CD4-positive, alpha-beta T cell treated with Interleukin-6 for 4 hours (primary cell): ENCODE data around the gene MRPS18A.
"Not testable (repeated sequence)": the region's sequence is repeated elsewhere in the genome, so short reads cannot be mapped to it uniquely, and the experiment has no call there.

Source experiments
- DNase-seq: peaks from one replicate; pipeline ENCODE4 v3.0.0-alpha.2; 2020; ENCODE audit warnings: mixed read lengths

Gene MRPS18A

DNA sequence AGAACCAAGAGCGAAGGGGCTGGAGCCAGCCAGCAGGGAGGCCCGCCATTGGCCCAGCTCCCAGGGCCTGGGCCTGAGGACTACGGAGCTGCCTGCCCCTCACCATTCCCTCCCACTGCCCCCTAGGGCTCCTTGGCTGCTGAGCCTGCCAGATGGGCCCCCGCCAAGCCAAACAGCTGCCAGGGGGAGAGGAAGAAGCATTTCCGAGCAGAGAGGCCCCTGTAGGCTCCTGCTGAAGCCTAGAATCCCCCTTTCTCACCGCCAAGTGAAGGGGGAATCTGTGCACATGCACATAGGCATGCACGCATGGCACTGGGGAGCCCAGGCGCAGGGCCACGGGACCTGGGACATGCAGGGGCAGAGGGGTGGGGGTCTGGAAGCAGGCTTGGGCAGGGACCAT, 28.5 kb upstream of the MRPS18A start:
- no peak for DNase-seq

GRCh38 chr6:43715056-43715788, 27.6 kb upstream of the MRPS18A start:
- DNase-seq = no peak

GRCh38 chr6:43714311-43715055, 26.9 kb upstream of the MRPS18A start:
- DNase-seq = no peak

DNA sequence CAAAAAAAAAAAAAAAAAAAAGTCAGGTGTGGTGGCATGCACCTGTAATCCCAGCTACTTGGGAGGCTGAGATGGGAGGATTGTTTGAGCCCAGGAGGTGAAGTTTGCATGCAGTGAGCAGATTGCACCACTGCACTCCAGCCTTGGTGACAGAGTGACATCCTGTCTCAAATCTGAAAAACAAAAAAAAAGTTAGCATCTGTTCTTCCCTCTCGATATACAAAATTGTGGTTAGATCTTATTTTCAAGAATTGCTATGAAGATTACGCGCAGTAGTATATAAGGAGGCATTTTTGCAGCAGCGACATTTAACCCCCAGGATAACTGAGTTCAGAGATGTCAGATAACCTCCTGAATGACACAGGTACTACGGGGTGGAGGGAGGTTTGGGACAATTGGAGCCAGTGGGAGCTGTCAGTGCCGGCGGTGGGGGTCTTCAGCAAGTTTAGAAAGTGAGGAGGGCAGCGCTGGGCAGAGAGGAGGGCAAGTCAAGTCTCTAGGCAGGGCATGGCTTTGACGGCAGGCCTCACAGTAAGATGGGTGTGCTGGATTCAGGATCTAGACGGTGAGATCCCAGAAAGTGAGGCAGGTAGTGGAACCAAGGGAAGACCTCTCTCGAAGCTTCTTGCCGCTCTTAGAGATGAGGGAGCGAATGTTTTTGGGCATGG, 26.2 kb upstream of the MRPS18A start:
- DNase-seq = no peak

GRCh38 chr6:43712579-43712978, 25.0 kb upstream of the MRPS18A start:
- no peak for DNase-seq

- no peak for DNase-seq
These were observed 23.0 kb upstream of the MRPS18A start for GRCh38 chr6:43710576-43710975.

- no peak for DNase-seq
These were observed 22.2 kb upstream of the MRPS18A start for GRCh38 chr6:43709654-43710303.

- no peak for DNase-seq
These were observed 21.5 kb upstream of the MRPS18A start for GRCh38 chr6:43708860-43709653.

- DNase-seq = no peak
These were observed 20.2 kb upstream of the MRPS18A start for GRCh38 chr6:43707767-43708166.

DNA sequence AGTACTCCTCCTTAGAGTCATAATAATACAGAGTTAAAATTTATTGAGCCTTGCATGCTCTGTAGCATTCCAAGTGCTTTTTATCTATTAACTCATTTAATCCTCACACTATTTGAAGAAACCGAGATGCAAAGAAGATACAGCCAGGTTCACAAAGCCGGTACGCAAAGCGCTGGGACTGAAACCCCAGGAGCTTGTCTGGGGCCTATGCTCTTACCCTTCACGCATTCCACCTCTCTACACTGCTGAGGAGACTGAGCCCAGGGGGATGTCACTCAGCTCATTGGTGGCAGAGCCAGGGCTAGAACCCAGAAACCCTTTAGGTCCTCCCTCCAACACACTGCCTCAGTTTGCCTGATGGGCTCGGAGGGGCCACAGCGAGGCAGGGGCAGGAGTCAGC, 19.7 kb upstream of the MRPS18A start:
- no peak for DNase-seq

DNA sequence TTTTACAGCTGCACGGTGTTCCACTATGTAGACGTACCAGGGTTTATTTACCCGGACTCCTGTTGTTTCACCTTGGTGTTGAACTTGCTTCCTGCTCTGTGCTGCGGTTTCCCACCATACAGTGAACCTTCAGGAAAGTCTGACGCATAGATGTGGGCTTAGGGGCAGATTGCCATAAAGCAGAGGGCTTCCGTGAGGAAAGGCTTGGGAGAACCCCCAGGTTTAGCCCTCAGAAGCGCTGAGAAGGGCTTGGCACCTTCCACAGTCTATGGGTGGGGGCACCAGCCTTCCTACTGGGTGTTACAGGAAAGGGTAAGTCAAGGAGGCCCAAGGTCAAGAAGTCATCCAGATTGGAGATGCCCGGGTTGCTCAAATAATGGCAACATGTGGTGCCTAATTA, 19.2 kb upstream of the MRPS18A start:
- no peak for DNase-seq

DNA sequence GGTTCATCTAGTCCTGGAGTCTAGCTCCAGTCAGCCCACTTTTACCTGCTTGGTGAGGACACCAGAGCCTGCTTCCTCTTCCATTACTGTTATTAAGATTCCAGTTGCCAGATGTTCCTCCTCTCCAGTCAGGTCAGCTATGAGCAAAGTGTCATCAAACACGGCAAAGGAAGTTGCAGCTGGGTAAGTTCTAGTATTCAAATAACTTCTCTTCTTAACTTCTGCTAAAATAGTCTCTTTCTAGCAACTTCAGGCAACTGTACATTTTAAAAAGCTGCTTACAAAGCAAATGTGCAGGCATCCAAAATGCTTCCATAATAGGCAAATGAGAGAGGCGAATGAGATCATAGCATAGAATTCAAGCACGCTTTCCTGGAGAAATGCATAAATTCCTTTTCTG, 18.4 kb upstream of the MRPS18A start:
- DNase-seq = no peak

DNA sequence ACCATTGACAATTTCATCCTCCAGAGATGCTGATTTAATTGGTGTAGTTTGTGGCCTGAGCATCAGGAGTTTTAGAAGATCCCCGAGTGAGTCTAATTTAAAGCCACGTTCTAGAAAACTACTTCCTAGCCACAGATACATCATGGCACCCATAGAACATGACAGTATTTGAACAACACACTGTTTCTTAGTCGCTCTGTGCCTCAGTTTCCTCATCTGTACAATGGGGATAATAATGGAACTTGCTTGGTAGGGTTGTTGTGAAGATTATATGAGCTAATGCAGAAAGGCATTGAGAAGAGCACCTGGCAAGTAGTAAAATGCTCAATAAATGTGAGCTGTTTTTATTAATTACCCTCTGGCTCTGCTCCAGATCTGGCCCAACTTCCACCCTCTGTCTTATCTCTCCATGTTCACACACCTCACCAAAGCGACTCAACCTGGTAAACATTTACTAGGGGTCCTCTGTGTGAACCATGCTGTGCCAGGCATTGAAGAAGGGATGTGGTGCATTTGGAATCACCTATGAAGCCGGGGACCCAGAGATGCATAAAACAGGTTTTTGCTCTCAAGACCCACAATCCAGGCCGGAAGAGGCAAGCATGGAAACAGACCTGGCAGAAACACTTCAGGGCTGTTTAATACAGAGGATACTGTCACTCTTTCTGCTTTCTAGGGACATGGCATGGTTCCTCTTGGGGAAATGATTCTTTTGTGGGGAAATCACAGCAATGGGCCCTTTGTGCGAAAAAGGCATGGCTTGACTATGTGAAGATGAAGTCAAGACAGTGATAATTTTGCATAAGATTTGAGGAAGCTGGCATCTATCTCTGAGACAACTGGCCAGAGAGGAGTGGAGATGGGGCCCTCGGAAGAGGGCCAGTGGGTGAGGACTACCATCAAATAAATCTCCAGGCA, 16.2 kb upstream of the MRPS18A start:
- no peak for DNase-seq

- DNase-seq = no peak
These were observed 15.2 kb upstream of the MRPS18A start for GRCh38 chr6:43702534-43703440.

DNA sequence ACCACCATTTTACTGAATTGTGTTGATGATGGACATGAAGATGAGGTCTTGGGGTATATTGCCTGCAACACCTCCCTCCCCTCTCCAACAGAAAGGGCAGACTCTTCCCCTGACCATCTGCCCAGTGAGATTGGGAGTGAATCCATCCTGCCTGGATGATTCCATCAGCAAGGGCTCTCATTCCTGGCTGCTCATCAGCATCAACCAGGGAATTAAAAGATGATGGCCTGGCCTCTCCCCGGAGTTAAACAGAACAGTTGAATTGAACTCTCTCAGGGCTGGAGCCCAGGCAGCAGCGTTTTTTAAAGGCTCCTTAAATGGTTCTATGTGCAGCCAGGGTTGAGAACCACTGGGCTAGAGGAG, 14.6 kb upstream of the MRPS18A start:
- DNase-seq = no peak

DNA sequence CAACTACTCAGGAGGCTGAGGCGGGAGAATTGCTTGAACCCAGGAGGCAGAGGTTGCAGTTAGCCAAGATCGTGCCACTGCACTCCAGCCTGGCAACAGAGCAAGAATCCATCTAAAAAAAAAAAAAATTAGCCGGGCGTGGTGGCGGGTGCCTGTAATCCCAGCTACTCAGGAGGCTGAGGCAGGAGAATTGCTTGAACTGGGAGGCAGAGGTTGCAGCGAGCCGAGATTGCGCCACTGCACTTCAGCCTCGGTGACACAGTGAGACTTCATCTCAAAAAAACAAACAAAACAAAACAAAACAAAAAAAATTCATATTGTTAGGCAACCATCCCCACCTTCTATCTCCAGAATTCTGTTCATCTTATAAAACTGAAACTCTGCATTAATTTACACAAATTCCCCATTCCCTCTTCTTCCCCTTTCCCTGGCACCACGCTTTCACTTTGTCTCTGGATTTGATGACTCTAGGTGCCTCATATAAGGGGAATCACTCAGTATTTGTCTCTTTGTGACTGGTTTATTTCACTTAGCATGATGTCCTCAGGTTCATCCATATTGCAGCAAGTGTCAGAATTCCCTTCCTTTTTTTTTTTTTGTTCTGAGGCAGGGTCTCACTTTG, 13.5 kb upstream of the MRPS18A start:
- not testable (repeated sequence) for DNase-seq

DNA sequence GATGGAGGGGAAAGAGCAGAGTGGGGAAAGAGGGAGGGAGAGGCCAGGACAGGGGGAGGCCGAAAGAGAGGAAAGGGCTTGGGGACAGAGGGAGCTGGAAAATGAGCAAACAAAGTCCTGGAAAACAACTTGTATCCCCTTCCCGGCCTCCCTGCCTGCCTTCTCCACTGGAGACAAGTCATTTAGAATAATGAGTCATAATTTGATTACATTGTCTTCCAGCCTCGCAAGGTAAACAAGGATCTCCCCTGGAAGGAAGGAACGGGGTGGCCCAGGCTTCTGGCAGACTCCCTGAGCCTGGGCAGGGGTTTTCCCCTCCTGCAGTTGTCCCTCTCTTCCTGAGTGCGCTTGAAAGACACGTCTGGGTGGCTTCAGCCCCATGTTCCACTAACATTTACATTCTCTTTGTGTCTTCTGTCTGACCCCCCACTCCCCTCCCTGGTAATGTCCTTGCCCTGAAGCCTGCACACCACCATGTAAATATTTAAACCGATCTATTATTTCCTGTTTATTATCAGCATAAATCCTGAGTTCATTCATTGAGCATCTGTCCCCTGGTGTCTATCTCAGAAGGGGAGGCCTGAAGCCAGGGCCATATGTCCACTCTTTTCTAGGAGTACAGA, 12.1 kb upstream of the MRPS18A start:
- DNase-seq = no peak

GRCh38 chr6:43698584-43699349, 11.2 kb upstream of the MRPS18A start:
- no peak for DNase-seq

GRCh38 chr6:43697421-43697820, 9.8 kb upstream of the MRPS18A start:
- no peak for DNase-seq
